NCI-H1436 treated with DMSO at 0.1 percent for 48 hours (cell line): ENCODE data around the gene AAK1.
"Not testable (repeated sequence)": the region's sequence is repeated elsewhere in the genome, so short reads cannot be mapped to it uniquely, and the experiment has no call there.

Experiments
- DNase-seq: peaks from one replicate; lab custom pipeline; 2025; lab: John Stamatoyannopoulos, UW

The AAK1 gene

GRCh38 chr2:69625078-69625795, 18.3 kb downstream of the AAK1 start:
- DNase-seq = no peak

- no peak for DNase-seq
Measured at GRCh38 chr2:69624611-69625010, 18.9 kb downstream of the AAK1 start.

- DNase-seq = no peak
Measured at GRCh38 chr2:69624131-69624530, 19.4 kb downstream of the AAK1 start.

- no peak for DNase-seq
Measured at GRCh38 chr2:69623236-69623635, 20.3 kb downstream of the AAK1 start.

- DNase-seq = not testable (repeated sequence)
Measured at GRCh38 chr2:69622805-69623204, 20.7 kb downstream of the AAK1 start.

- DNase-seq = not testable (repeated sequence)
Measured at GRCh38 chr2:69622017-69622540, 21.5 kb downstream of the AAK1 start.

- no peak for DNase-seq
Measured at GRCh38 chr2:69621440-69621839, 22.1 kb downstream of the AAK1 start.

GRCh38 chr2:69620870-69621269, 22.7 kb downstream of the AAK1 start:
- no peak for DNase-seq

- DNase-seq = no peak
Measured at GRCh38 chr2:69619725-69620124, 23.8 kb downstream of the AAK1 start.

- no peak for DNase-seq
Measured at GRCh38 chr2:69618362-69618761, 25.2 kb downstream of the AAK1 start.

- no peak for DNase-seq
Measured at GRCh38 chr2:69617744-69618143, 25.8 kb downstream of the AAK1 start.

GRCh38 chr2:69616755-69617154, 26.8 kb downstream of the AAK1 start:
- DNase-seq = no peak

GRCh38 chr2:69615969-69616368, 27.6 kb downstream of the AAK1 start:
- no peak for DNase-seq

- no peak for DNase-seq
Measured at GRCh38 chr2:69615078-69615625, 28.4 kb downstream of the AAK1 start.

GRCh38 chr2:69612707-69613106, 30.8 kb downstream of the AAK1 start:
- no peak for DNase-seq

- DNase-seq = no peak
Measured at GRCh38 chr2:69612200-69612599, 31.3 kb downstream of the AAK1 start.

GRCh38 chr2:69608109-69608508, 35.4 kb downstream of the AAK1 start:
- no peak for DNase-seq

GRCh38 chr2:69606771-69607170, 36.8 kb downstream of the AAK1 start:
- not testable (repeated sequence) for DNase-seq

- DNase-seq = no peak
Measured at GRCh38 chr2:69605284-69605683, 38.3 kb downstream of the AAK1 start.

- no peak for DNase-seq
Measured at GRCh38 chr2:69604836-69605235, 38.7 kb downstream of the AAK1 start.

- no peak for DNase-seq
Measured at GRCh38 chr2:69604026-69604678, 39.4 kb downstream of the AAK1 start.

- no peak for DNase-seq
Measured at GRCh38 chr2:69603146-69603743, 40.3 kb downstream of the AAK1 start.

GRCh38 chr2:69601179-69601612, 42.3 kb downstream of the AAK1 start:
- no peak for DNase-seq
